Erythroblast (primary cell): ENCODE measurements around the gene PRIM1.

ENCODE experiments used
- GATA1 ChIP-seq: IDR thresholded peaks from 2 replicates; pipeline ENCODE4 v1.6.1; 2011; ENCODE audit warnings: low read depth, mild to moderate bottlenecking, control low read depth, low read length, moderate library complexity
- POLR2A ChIP-seq: IDR thresholded peaks from 2 replicates; pipeline ENCODE4 v1.6.1; 2011; ENCODE audit warnings: mild to moderate bottlenecking, low read length

DNA sequence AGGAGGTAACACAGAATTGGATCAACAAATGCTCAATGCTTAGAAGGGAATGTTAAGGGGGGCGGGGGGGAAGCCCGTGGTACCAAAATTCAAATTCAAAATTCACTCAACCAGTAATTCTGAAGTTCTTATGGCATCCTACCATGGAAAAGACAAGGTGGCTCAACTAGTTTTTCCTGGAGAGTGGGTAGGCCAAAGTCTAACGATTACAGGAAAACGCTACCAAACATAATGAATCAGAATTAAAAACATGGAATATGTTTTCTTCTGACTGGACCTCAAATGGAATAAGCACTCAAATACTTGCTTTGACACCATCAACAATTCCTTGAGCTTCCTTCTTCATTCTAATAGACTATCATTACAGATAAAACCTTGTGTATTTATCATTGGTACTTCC lies 29.3 kb downstream of the PRIM1 start:
- TF ChIP-seq POLR2A (no peak), GATA1 (no peak)
